HG02798 (cell line): Measurements from ENCODE around the gene SEC16B.

Source experiments
- ATAC-seq: cut with Tn5 transposase; IDR thresholded peaks from one replicate; pipeline ENCODE4 v1.9.1; 2021; ENCODE audit warnings: mild to moderate bottlenecking; ENCODE audit not compliant: unreplicated experiment, poor library complexity

SEC16B gene

GRCh38 chr1:177945943-177946650 lies 23.8 kb downstream of the SEC16B start:
- peak; percentile 72 for ATAC-seq

- no peak for ATAC-seq
Observed at GRCh38 chr1:177944016-177944949, 25.6 kb downstream of the SEC16B start.

- no peak for ATAC-seq
Observed at GRCh38 chr1:177941976-177942375, 27.9 kb downstream of the SEC16B start.

- no peak for ATAC-seq
Observed at GRCh38 chr1:177940682-177941081, 29.2 kb downstream of the SEC16B start.

GRCh38 chr1:177937931-177938330 lies 31.9 kb downstream of the SEC16B start:
- ATAC-seq = no peak

- ATAC-seq = no peak
Observed at GRCh38 chr1:177937174-177937770, 32.6 kb downstream of the SEC16B start.

DNA sequence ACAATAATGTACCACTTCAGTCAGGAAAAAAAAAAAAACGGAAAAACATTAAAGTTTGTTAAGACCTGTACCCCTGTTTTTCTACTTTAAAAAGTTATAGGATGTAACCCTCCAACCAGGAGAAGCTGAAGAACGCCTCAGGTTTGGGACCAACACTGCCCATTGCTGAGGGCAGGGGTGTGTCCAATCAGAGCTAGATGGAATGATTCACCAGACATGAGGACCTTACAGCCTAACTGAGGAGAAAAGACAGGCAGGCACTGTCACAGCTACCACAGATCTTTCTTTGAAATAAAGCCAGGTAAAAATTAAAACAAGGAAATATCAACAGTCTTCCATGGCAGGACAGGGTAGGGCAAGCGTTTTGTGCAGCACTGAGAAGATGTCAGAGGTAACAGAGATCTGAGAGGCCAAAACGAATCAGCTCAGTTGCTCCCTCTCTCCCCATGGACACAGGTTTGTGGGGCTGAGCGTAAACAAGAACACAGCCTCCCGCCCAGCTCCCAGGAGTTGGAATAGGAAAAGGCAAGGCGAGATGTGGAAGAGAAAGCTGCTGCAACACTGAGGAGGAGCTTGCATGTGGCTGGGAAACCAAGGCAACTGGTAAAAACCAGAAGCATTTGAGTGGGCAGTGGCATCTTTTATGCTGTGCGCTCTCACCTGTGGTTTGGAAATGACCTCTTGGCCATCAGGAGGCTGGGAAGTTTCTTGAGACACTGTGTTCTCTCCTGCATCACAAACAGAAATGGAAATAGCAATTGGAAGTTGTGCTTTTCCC lies 34.0 kb downstream of the SEC16B start:
- ATAC-seq = no peak

DNA sequence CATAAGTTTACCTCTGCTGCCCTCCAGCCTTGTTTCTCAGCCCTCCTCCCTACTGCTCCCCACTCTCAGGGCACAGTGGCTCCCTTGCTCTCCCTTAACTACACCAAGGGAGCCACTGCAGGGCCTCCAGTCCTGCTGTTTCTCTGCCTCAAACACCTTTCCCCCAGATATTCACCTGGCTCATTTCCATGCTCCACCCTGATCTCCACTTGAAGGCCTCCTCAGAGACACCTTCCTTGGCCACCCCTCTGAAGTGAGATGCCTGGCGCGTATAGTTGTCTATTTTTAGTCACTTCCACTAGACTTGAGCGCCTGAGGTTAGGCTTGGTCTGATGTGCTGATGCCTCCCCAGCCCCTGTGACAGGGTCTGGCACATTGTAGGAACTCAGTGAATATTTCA lies 34.9 kb downstream of the SEC16B start:
- no peak for ATAC-seq

DNA sequence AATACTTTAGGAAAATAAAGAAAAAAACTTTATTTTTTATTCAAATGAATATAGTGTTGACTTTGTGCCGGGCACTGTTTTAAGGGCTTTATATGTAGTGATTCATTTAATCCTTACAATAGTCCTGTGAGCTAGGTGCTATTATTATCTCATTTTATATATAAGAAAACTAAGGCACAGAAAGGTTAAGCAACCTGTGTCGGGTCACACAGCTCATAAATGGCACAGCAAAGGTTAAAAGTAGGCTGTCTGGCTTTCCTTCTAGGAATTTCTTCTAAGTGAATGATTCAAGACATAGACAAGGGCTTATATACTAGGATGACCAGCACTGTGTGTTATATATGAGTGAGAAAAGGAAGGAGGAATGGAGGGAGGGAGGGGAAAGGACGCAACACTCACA lies 35.4 kb downstream of the SEC16B start:
- ATAC-seq = no peak

- ATAC-seq = no peak
Observed at GRCh38 chr1:177933881-177934280, 36.0 kb downstream of the SEC16B start.

DNA sequence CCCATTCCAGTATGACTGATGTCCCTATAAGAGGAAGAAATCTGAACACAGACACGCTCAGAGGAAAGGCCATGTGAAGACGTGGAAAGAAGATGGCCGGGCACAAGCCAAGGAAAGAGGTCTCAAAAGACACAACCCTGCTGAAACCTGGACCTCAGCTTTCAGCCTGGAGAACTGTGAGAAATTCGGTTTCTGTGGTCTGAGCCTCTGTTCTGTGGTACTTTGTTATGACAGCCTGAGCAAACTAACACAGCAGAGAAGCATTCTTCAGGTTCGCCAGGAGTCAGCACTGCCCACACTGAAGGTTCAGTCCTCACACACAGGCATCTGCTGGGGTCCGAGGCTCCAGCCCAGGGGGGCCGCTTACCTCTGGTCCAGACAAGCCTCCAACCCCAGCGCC lies 37.7 kb downstream of the SEC16B start:
- no peak for ATAC-seq

DNA sequence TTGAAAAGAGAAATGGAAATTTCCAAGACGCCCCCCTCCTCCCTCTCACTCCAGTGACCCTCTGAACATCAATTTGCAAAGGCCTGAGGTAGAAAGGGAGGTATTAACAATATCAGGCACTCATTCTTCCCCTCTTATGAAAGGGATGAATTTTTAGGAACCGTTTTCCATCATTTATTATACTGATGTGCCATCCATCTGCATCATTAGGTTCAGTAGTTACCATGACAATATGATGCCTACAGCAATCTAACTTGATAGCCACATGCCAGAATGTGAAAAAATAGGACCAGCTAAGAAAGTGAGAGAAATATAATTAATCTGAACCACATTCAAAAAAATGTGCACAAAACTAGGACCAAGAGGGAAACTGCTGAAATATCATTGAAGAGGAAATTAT lies 40.9 kb downstream of the SEC16B start:
- no peak for ATAC-seq

DNA sequence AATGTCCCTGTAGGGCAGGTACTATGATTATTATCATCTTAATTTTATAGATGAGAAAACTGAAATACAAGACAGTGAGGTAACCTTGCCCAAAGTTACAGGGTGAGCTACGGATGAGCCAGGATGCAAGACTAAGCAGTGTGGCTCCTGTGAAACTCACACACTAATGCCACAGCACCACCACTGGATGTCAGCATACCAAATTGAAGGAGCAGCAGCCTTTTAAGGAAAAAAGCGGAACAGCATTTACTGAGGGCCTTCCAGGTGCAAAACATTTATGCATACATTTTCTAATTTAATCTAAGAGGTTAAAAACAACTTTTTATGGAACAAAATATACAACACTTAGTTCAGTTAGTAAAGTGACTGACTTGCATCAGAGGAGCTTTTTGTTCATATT lies 41.7 kb downstream of the SEC16B start:
- no peak for ATAC-seq

DNA sequence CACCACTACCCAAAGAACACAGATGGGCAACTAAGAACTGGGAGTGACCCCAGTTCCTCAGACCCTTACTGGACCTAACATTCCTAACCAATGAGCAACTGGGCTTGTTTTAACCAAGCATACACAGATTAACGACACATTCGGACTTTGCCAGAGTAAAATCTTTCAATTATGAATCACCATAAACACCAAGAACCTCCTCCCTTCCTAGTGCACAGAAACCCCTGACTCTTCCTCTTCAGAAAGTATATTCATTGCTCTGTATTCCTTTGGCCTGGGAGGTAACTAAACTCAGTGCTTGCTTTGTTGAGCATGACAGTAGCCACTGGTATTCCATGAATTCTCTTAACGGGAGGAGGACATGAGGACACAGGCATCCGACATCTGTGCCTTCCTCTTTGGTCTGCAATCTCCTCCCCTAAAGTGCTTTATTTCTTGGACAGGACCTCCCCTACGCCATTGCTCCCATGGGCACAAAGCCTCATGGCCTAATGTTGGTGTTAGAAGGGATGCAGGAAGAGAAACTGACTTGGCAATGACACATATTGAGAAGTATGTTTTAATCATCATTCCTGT lies 42.7 kb downstream of the SEC16B start:
- ATAC-seq = no peak

DNA sequence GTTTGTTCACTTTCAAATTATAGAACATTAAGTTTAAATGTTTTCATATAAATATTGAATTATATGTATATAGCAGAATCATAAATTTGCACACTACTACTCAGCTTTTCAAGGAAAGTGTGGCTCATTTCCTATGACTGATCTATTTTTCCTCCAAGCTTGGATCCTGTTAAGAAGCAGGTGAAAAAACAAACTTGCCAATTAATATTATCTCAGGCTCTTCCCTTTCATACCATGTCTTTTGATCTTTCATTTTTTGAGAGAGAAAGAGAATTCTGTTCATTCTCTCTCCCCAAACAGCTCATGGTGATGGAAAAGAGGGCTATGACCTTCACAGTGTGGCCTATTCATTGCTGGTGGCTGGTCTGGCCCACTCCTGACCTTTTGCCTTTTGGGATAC lies 43.7 kb downstream of the SEC16B start:
- ATAC-seq = no peak

DNA sequence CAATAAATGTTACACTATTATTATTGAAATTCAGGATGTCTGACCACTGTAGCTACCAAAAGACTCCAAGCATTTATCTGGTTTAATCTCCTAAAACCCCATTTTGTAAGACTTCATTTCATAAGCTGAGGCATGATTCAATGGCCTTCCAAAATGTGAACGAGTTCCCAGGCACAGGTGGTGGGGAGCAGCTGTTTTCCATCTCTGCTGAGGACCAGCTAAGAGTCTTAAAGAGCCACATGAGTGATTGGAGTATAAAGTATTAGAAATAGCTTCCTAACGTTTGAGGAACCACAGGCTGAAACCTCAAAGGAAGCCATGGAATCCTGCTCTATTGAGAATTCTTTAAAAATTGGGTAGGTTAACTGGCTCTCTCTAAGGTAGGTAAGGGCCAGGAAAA lies 44.9 kb downstream of the SEC16B start:
- ATAC-seq = no peak

- no peak for ATAC-seq
Observed at GRCh38 chr1:177923441-177923840, 46.4 kb downstream of the SEC16B start.

DNA sequence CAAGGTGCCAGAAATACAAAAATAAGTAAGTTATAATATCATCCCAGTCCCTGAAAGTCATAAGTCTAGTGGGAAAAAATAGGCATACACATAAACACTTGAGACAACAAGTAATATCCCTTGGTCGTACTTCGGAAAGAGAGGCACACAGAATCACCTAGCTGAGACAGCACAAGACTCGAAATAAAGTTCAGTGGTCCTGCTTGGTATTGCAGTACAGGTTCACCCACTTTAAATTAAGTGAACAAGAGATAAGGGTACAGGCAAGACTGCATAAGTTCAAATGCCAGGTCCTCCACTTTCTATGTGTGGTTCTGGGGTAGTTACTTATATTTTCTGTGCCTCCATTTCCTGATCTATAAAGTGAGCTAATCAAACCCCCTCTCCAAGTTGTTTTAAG lies 47.6 kb downstream of the SEC16B start:
- no peak for ATAC-seq

GRCh38 chr1:177921590-177921989 lies 48.3 kb downstream of the SEC16B start:
- no peak for ATAC-seq

DNA sequence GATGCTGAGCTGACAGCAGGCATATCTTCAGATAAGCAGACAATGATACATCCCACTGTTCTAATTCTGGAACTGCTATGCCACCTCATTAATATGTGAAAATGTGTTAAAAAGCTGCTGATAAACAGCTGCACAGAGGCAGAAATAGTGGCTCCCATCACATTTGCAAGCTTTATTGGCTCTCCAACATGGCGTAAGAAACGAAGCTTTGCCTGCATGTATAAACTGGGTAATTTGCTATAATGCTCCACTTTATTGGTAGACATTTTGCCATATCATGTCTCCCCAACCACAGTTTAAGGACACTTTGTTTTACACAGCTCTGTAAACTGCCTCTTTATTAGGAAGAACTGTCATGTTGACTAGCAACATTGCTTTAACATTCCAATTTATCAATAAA lies 49.8 kb downstream of the SEC16B start:
- no peak for ATAC-seq
